GM23338 (cell line): Measurements from ENCODE around the gene INPP5A. TPM values are rescaled to one million over a fixed set of nuclear protein-coding genes. Genes with fewer than 3 reads are reported as not detected.

Experiments
- EZH2 ChIP-seq: fragments of 200-600 bp; sonication (generic); IDR thresholded peaks from one replicate; pipeline ENCODE4 v1.8.0; 2017; ENCODE audit warnings: antibody characterized with exemption, mild to moderate bottlenecking, low read depth; ENCODE audit not compliant: unreplicated experiment
- EZH2phosphoT487 ChIP-seq: fragments of 200-600 bp; sonication (generic); IDR thresholded peaks from one replicate; pipeline ENCODE4 v1.8.1; 2018; ENCODE audit warnings: antibody characterized with exemption; ENCODE audit not compliant: unreplicated experiment
- NANOG ChIP-seq: IDR thresholded peaks from 2 replicates; pipeline ENCODE4 v1.6.1; 2016; ENCODE audit warnings: antibody characterized with exemption, borderline replicate concordance
- POLR2AphosphoS5 ChIP-seq: IDR thresholded peaks from 2 replicates; pipeline ENCODE4 v1.6.1; 2016; ENCODE audit warnings: antibody characterized with exemption, low read depth
- ZNF114 ChIP-seq: fragments of 250-450 bp; sonication (Bioruptor Pico); IDR thresholded peaks from 2 replicates; pipeline ENCODE4 v1.5.0; 2020; ENCODE audit warnings: mild to moderate bottlenecking, moderate library complexity
- polyA plus RNA-seq: library from polyadenylated mRNA; unstranded; fragments of >200 nt; fragmentation: Nextera tagmentation; extraction: Ambion mirVana; gene quantifications from 2 replicates; pipeline ENCODE4 v1.2.1, GENCODE V29; 2016
- total RNA-seq: library from RNA; depleted of rRNA; stranded (reverse); fragments of >200 nt; shearing (Covaris generic); gene quantifications from 2 replicates; pipeline ENCODE4 v1.2.3, GENCODE V29; 2014
- TF ChIP-seq, protein P1 (sequence below): fragments of 250-450 bp; sonication (Bioruptor Pico); IDR thresholded peaks from 2 replicates; pipeline ENCODE4 v1.5.0; 2020; ENCODE audit warnings: mild to moderate bottlenecking, moderate library complexity
- TF ChIP-seq, protein P2 (sequence below), 2 experiments: fragments of 200-600 bp in 1 of 2; sonication (generic) in 1 of 2; conservative IDR thresholded peaks; 2 replicates each; pipeline versions ENCODE4 v1.5.1 to v1.6.1; 2016 to 2017; ENCODE audit warnings: antibody characterized with exemption in 2 of 2, low read depth in 2 of 2, mild to moderate bottlenecking in 2 of 2, moderate library complexity in 1 of 2
- TF ChIP-seq, protein P3 (sequence below): IDR thresholded peaks from 2 replicates; pipeline ENCODE4 v1.6.1; 2016; ENCODE audit warnings: antibody characterized with exemption

Gene INPP5A
- total and polyA plus RNA-seq, 2 experiments from 2014 or later, result 5.9 to 40.6 TPM

DNA sequence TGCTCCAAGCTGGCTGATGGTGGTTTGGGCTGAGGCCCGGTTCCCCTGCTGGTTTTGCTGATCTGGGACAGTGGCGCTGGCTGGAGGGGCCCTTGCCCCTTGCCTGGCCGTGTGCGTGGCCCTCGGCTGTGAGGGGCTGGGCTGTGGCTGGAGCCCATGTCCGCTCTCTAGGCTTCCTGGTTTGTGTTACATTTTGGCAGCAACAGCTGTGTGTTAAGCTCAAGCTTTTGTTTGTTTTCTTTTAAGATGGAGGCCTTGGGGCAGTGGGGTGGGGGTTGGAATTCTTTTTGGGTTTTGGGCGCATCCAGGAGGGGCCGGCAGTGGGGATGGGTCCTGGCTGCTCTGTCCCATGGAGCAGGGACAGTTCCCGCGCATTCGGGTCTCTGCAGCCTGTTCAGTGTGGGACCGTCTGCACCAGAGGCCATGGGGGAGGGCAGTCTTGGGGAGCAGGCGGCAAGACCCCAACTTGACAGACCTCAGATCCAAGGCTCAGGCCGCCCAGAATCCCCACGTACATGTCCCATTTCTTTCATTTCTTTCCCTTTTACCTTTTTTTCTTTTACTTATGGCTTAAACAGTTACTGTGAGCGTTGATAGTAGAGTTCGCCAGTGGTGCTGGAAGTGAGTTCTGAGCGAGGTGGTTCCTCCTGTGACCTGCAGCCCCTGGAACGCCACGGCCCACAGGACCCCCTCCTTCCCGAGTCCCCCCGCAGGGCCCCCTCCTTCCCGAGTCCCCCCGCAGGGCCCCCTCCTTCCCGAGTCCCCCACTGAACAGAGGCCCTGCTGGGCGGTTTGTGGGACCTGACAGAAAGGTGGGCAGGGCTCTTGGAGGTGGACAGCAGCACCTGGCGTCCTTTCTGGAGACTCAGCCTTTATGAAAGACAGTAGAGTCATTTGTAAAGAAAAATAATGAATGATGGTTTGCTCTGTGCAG is 75.3 kb downstream of the INPP5A start (continued):
- TF ChIP-seq, protein P1, sequence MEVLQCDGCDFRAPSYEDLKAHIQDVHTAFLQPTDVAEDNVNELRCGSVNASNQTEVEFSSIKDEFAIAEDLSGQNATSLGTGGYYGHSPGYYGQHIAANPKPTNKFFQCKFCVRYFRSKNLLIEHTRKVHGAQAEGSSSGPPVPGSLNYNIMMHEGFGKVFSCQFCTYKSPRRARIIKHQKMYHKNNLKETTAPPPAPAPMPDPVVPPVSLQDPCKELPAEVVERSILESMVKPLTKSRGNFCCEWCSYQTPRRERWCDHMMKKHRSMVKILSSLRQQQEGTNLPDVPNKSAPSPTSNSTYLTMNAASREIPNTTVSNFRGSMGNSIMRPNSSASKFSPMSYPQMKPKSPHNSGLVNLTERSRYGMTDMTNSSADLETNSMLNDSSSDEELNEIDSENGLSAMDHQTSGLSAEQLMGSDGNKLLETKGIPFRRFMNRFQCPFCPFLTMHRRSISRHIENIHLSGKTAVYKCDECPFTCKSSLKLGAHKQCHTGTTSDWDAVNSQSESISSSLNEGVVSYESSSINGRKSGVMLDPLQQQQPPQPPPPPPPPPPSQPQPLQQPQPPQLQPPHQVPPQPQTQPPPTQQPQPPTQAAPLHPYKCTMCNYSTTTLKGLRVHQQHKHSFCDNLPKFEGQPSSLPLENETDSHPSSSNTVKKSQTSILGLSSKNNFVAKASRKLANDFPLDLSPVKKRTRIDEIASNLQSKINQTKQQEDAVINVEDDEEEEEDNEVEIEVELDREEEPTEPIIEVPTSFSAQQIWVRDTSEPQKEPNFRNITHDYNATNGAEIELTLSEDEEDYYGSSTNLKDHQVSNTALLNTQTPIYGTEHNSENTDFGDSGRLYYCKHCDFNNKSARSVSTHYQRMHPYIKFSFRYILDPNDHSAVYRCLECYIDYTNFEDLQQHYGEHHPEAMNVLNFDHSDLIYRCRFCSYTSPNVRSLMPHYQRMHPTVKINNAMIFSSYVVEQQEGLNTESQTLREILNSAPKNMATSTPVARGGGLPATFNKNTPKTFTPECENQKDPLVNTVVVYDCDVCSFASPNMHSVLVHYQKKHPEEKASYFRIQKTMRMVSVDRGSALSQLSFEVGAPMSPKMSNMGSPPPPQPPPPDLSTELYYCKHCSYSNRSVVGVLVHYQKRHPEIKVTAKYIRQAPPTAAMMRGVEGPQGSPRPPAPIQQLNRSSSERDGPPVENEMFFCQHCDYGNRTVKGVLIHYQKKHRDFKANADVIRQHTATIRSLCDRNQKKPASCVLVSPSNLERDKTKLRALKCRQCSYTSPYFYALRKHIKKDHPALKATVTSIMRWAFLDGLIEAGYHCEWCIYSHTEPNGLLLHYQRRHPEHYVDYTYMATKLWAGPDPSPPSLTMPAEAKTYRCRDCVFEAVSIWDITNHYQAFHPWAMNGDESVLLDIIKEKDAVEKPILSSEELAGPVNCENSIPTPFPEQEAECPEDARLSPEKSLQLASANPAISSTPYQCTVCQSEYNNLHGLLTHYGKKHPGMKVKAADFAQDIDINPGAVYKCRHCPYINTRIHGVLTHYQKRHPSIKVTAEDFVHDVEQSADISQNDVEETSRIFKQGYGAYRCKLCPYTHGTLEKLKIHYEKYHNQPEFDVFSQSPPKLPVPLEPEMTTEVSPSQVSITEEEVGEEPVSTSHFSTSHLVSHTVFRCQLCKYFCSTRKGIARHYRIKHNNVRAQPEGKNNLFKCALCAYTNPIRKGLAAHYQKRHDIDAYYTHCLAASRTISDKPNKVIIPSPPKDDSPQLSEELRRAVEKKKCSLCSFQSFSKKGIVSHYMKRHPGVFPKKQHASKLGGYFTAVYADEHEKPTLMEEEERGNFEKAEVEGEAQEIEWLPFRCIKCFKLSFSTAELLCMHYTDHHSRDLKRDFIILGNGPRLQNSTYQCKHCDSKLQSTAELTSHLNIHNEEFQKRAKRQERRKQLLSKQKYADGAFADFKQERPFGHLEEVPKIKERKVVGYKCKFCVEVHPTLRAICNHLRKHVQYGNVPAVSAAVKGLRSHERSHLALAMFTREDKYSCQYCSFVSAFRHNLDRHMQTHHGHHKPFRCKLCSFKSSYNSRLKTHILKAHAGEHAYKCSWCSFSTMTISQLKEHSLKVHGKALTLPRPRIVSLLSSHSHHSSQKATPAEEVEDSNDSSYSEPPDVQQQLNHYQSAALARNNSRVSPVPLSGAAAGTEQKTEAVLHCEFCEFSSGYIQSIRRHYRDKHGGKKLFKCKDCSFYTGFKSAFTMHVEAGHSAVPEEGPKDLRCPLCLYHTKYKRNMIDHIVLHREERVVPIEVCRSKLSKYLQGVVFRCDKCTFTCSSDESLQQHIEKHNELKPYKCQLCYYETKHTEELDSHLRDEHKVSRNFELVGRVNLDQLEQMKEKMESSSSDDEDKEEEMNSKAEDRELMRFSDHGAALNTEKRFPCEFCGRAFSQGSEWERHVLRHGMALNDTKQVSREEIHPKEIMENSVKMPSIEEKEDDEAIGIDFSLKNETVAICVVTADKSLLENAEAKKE (CRISPR knock-in tag), result no peak
- TF ChIP-seq ZNF114 (CRISPR knock-in tag) (no peak), NANOG (no peak), EZH2 (no peak), POLR2AphosphoS5 (no peak), EZH2phosphoT487 (no peak)
- TF ChIP-seq, protein P2, sequence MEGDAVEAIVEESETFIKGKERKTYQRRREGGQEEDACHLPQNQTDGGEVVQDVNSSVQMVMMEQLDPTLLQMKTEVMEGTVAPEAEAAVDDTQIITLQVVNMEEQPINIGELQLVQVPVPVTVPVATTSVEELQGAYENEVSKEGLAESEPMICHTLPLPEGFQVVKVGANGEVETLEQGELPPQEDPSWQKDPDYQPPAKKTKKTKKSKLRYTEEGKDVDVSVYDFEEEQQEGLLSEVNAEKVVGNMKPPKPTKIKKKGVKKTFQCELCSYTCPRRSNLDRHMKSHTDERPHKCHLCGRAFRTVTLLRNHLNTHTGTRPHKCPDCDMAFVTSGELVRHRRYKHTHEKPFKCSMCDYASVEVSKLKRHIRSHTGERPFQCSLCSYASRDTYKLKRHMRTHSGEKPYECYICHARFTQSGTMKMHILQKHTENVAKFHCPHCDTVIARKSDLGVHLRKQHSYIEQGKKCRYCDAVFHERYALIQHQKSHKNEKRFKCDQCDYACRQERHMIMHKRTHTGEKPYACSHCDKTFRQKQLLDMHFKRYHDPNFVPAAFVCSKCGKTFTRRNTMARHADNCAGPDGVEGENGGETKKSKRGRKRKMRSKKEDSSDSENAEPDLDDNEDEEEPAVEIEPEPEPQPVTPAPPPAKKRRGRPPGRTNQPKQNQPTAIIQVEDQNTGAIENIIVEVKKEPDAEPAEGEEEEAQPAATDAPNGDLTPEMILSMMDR (conservative IDR thresholded peaks at IDR 0.05; ENCODE audit: low read depth in 2 of 2), result no peak
- TF ChIP-seq, protein P3, sequence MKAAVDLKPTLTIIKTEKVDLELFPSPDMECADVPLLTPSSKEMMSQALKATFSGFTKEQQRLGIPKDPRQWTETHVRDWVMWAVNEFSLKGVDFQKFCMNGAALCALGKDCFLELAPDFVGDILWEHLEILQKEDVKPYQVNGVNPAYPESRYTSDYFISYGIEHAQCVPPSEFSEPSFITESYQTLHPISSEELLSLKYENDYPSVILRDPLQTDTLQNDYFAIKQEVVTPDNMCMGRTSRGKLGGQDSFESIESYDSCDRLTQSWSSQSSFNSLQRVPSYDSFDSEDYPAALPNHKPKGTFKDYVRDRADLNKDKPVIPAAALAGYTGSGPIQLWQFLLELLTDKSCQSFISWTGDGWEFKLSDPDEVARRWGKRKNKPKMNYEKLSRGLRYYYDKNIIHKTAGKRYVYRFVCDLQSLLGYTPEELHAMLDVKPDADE, result no peak
